GM21515 (cell line): ENCODE results near the gene FGFBP3.

ENCODE experiments used
- ATAC-seq: cut with Tn5 transposase; IDR thresholded peaks from one replicate; pipeline ENCODE4 v1.9.1; 2021; ENCODE audit not compliant: unreplicated experiment

FGFBP3 gene

DNA sequence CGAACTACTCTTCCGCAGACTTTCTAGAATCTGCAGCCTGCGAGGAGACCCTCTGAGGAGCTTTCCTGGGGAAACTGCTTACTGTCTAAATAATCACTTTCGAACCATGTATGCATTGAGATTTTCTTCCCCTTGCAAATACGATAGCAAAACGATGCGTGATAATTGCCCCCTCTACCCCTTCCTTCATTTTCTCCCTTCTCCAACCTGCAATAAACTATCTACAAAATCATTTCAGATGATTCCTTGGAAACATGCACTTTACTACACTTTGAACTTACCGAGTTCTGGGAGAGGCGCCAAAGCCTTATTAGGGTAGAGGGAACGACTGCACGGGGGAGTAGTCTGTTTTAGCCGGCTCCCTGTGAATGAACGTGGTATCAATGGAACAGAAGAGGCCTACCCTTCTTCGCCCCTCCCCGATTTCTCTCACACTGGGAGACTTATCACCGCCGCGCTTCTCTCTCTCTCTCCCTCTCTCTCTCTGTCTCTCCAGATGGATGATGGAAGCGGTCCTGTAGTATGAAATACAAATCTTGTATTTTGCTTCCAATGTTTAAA, at the start of gene FGFBP3:
FGFBP3 (minus strand) TSS at position 370 of the 561 bp plus-strand sequence. CDS start 517 bp downstream, outside the sequence.
- ATAC-seq = no peak

- no peak for ATAC-seq
These were observed 47.8 kb upstream of the FGFBP3 start for GRCh38 chr10:91957091-91957490.

DNA sequence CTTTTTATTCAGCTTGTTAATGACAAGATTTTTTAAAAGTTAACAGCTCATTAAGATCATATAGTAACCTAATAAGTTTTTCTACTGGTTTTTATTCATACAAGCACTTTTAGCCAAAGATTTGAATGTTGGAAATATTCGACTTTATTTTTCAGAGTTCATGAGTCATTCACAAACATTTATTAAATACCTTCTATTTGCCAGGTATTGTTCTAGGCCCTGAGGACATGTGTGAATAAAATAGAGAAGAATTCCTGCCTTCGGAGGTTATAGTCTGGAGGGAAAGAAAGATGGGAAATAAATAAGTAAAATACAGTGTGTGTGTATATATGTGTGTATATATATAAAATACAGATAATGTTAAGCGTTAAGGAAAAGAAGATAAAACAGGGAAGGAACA, 45.8 kb upstream of the FGFBP3 start:
- no peak for ATAC-seq

- ATAC-seq = no peak
These were observed 44.4 kb upstream of the FGFBP3 start for GRCh38 chr10:91953600-91954160.

DNA sequence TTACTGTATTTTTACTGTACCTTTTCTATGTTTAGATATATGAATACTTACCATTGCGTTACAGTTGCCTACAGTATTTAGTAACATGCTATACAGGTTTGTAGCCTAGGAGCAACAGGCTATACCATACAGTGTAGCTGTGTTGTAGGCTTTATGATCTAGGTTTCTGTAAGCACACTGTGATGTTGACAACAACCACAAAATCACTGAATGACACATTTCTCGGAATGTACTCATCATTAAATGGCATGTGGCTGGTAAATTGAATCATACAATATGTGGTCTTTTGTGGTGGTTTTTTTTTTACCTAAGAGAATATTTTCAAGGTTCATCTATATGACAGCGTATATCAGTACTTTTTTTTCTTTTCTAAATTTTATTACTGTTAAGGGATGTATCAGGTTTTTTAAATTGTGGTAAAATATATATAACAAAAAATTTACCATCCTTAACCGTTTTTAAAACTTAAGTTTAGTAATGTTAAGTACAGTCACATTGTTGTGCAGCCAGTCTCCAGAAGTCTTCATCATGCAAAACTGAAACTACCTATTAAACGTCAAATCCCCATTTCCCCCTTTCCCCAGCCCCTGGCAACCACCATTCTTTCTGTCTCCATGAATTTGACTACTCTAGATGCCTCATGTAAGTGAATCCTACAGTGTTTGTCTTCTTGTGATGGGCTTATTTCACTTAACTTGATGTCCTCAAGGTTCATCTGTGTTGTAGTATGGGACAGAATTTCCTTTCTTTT, 35.8 kb upstream of the FGFBP3 start:
- no peak for ATAC-seq

- ATAC-seq = no peak
These were observed 32.1 kb upstream of the FGFBP3 start for GRCh38 chr10:91941426-91941825.

GRCh38 chr10:91939653-91940052, 30.4 kb upstream of the FGFBP3 start:
- ATAC-seq = no peak

DNA sequence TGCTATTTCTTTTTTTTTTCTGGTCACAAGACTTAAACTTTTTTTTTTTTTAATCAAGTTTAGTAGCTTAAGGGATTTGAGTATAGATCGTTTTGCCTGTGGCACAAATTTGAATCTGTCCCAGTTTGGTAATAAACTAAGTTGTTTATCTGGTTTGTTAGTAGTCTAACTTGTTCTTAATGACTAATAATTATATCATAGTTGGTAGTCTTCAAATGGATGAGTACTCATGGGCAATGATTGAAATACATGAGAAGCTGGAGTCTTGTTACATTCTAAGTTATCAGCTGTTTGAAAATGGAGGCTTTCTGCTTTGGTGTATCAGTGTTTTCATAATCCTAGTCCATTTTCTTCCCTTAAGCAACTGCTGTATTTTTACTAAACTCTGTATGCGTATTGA, 26.6 kb upstream of the FGFBP3 start:
- no peak for ATAC-seq

GRCh38 chr10:91932737-91933136, 23.5 kb upstream of the FGFBP3 start:
- ATAC-seq = no peak

DNA sequence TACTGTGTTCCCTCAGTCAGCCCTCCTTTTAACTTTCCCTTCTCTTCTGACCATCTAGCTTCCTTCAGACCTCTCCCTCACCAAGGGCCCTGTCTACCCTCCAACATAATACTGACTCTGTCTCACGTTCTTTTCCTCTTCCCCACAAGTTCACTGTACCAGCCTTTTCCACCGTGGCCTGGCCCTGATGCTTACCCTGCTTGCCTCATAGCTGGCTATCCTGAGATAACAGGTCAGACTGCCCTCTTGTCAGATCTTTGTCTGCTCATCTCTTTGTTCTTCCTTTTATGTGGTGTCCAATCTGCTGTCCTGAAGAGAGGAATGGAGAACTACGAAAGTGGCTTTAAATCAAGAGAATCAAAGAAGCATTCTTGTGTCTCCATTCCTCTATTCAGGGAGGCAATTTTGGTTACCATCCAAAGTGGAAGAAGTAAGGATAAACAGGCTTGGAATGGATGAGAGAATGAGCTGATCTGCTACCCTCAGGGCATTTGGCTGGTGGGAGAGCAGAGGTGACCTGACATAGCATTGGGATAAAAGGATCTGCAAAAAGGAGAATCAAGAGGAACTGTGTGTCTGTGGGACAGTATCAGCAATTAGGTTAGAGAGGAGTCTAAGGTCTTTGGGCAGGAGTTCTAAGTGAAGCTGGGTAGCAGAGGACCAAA, 22.4 kb upstream of the FGFBP3 start:
- ATAC-seq = no peak

DNA sequence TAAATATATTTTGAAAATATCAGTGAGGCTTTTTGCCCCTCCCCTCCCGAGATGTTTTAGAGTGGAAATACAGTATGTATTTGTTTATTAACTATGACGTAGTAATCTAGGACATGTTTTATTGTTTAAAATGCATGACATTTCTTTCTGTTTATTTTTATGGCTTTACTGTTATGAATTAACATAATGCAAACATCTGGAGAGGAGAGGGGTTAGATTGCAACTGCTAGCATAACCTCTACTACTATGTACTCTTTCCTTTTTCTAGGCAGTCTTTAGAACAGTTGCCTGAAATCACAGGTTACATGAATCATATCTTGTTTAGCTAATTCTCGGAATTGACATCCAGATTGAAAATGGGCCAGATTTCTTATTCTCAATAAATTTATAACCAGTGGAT, 21.7 kb upstream of the FGFBP3 start:
- ATAC-seq = no peak

- no peak for ATAC-seq
These were observed 15.7 kb upstream of the FGFBP3 start for GRCh38 chr10:91925022-91925320.

GRCh38 chr10:91924212-91925021, 15.1 kb upstream of the FGFBP3 start:
- peak; percentile 32 for ATAC-seq

DNA sequence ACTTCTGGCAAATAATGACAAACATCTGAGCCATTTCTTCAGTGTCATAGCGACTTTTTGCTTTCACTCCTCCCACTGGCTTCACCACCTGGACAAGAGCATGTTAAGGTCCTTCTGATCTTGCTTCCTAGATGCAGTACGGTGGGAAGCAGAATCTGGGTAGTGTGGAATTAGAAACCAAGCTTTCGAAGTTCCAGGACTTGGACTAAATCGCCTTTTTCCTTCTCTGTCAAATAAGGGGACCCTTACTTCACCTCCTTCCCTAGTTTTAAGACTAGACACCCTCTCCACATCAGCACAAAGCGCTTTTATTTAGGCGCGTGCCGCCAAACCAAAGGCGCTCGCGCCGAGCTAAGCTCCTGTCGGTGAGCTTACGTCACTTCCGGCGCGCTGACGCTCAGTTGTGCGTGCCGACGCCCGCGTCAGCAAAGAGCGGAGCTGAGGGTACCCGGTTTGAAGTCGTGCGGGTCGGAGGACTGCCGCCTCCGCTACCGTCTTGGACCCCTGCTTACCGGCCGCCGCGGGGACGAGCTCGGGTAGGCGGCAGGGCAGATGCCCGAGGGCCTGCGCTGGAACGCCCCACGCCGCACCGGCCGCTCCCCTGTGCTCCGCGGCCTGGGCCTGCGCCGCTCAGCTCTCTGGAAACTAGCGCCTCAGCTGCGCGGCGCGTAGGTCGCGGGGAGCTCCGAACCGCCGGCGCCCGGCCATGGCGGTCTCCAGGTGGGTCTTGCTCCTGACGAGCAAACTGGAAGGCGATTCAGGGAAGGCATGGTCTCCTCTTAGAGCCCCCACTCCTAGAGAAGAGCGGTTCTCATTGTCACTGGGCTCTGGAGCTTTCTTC, 14.3 kb upstream of the FGFBP3 start, which contains the start of gene BTAF1:
BTAF1 (plus strand) TSS at position 400 of the 841 bp plus-strand sequence; CDS start at position 707, 307 bp downstream.
- peak; percentile 97 for ATAC-seq

DNA sequence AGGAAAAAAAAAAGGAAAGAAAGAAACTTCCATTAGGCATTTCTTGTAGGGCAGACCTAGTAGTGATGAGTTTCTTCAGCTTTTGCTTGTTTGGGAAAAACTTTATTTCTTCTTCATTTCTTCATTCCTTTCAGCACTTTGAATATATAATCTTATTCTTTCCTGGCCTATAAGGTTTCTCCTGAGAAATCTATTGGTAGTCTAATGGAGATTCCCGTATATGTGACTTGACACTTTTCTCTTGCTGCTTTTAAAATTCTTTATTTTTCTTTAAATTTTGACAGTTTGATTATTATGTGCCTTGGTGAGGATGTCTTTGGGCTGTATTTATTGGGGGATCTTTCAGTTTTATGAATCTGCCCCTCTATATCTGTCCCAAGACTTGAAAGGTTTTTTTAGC, 10.4 kb upstream of the FGFBP3 start:
- no peak for ATAC-seq

DNA sequence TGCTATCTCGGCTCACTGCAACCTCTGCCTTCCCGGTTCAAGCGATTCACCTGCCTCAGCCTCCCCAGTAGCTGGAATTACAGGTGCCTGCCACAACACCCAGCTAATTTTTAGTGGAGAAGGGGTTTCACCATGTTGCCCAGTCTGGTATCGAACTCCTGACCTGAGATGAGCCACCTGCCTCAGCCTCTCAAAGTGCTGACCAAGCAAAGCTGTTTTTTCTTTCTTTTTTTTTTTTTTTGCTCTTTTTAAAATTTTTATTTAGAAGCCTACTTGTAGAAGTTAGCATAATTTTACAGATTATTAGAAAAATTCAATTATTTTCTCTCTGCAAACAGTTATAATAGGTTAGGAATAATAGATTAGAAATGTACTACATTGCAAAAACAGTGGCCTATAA, 1.2 kb upstream of the FGFBP3 start:
- ATAC-seq = no peak

- peak; percentile 93 for ATAC-seq
These were observed 759 bp downstream of the FGFBP3 start for GRCh38 chr10:91908337-91909116.

DNA sequence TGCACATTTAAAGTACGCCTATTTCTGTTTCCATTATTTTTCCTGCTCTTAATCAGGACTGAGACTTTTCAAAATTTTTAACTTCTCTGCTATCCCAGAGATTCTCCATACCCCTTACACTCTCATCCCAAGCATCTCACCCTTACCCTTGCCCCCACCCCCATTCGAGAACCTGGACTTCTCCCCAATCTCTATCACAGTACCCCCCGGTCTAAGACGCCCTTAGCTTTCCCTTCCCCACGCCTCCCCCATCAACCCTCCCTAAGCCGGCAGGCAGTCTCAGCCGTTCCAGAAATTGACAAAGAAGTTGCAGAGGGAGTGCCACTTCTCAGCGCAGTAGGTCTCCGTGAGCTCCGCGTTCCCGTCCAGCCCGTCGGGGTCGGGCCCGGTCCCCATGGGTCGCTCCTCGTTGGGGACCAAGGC, 1.4 kb downstream of the FGFBP3 start:
- no peak for ATAC-seq

- no peak for ATAC-seq
These were observed 2.2 kb downstream of the FGFBP3 start for GRCh38 chr10:91907033-91907594.
